Omental fat pad (tissue), 4 donors: ENCODE results near the gene SEPTIN5. TPM values are rescaled to one million over a fixed set of nuclear protein-coding genes. Genes with fewer than 3 reads are reported as not detected.
A peak's percentile ranks its signal among the peaks of the same experiment; 100 is the strongest.

Source experiments
- ATAC-seq: fragments of 150-250 bp; one replicate; pipeline ENCODE4 v1.9.1; 2016; ENCODE audit warnings: mild to moderate bottlenecking, moderate library complexity; ENCODE audit not compliant: low FRiP score
- DNase-seq: peaks from one replicate; pipeline ENCODE4 v3.0.0-alpha.2; 2019; ENCODE audit warnings: low spot score
- CTCF ChIP-seq, 3 donors: fragments of 450-650 bp; IDR thresholded peaks; one replicate each; pipeline ENCODE4 v1.5.1; 2016 to 2017; ENCODE audit warnings: antibody characterized with exemption in 3 of 3, mild to moderate bottlenecking in 3 of 3, moderate library complexity in 2 of 3
- total RNA-seq, 4 donors: library from RNA; depleted of rRNA; stranded (reverse); fragments of >200 nt; gene quantifications; one replicate each; pipeline ENCODE4 v1.1.0, GENCODE V29; 2016

The SEPTIN5 gene
- total RNA-seq, 4 donors from 2014 or later: 3.7 to 19.1 (median 5.9) TPM

- DNase-seq: no peak
- ATAC-seq: no peak
- TF ChIP-seq CTCF (IDR thresholded peaks at IDR 0.05): no peak
These were observed 5.8 kb upstream of the SEPTIN5 start for GRCh38 chr22:19708321-19709011.

GRCh38 chr22:19709063-19709769, 5.1 kb upstream of the SEPTIN5 start:
- TF ChIP-seq CTCF (IDR thresholded peaks at IDR 0.05): no peak
- no peak for DNase-seq
- ATAC-seq: no peak

GRCh38 chr22:19710020-19710768, 4.1 kb upstream of the SEPTIN5 start:
- ATAC-seq (no peak), DNase-seq (no peak)
- TF ChIP-seq CTCF (IDR thresholded peaks at IDR 0.05): no peak

GRCh38 chr22:19710769-19711106, 3.6 kb upstream of the SEPTIN5 start:
- TF ChIP-seq CTCF (IDR thresholded peaks at IDR 0.05): no peak
- DNase-seq: no peak
- ATAC-seq: no peak

GRCh38 chr22:19713245-19713644, 1.1 kb upstream of the SEPTIN5 start:
- ATAC-seq: no peak
- DNase-seq: no peak
- no peak for TF ChIP-seq CTCF (IDR thresholded peaks at IDR 0.05)

- peak; percentile 19 for ATAC-seq
- DNase-seq: no peak
- TF ChIP-seq CTCF (IDR thresholded peaks at IDR 0.05): no peak
These were observed 522 bp upstream of the SEPTIN5 start for GRCh38 chr22:19713650-19714311.
